GM19351 (cell line): Measurements from ENCODE around the gene BCAS1.
A peak's percentile ranks its signal among the peaks of the same experiment; 100 is the strongest.

Source experiments
- ATAC-seq: cut with Tn5 transposase; IDR thresholded peaks from one replicate; pipeline ENCODE4 v1.9.1; 2021; ENCODE audit warnings: mild to moderate bottlenecking, moderate library complexity; ENCODE audit not compliant: unreplicated experiment

BCAS1 gene

GRCh38 chr20:54103762-54104600 is 33.6 kb upstream of the BCAS1 start:
- peak; percentile 15 for ATAC-seq

GRCh38 chr20:54103067-54103761 is 32.8 kb upstream of the BCAS1 start:
- ATAC-seq: peak; percentile 89

DNA sequence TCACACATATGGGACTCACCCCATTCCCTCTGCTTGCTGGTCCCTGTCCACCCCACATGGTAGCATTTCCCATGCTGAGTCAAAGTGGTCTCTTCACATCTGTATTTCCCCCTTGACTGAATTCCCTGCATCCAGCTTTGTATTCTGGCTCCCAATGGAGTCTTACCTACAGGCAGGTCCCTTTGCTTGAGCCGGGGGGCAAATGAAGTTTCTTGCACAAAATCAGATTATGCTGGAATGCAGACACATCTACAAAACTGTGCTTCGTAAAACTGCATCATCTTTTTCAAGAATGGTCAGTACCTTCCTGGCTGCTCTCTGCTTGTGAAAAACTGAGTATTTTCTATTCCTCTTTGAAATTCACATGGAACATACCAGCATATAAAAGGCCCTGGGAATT is 32.1 kb upstream of the BCAS1 start:
- no peak for ATAC-seq

- ATAC-seq: no peak
Observed at GRCh38 chr20:54100563-54100962, 30.2 kb upstream of the BCAS1 start.

GRCh38 chr20:54099894-54100293 is 29.5 kb upstream of the BCAS1 start:
- ATAC-seq: no peak

DNA sequence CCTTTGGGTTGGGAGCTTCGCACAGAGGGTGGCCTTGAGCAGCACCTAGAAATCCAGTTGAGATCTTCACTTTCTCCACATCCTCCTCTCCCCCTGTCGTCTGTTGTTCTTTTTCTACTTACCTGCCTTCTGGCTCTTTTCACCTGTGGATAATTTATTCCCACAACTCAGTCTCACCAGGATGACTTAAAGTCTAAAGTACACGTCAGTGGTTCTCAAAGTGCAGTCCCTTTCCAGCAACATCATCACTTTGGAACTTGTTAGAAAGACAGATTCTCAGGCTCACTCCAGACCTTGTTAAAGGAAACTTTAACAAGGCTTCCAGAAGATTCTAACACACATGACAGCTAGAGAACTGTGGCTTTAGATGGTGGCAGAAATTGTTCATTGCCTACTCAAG is 27.7 kb upstream of the BCAS1 start:
- no peak for ATAC-seq

GRCh38 chr20:54097236-54097529 is 26.8 kb upstream of the BCAS1 start:
- peak; percentile 21 for ATAC-seq

DNA sequence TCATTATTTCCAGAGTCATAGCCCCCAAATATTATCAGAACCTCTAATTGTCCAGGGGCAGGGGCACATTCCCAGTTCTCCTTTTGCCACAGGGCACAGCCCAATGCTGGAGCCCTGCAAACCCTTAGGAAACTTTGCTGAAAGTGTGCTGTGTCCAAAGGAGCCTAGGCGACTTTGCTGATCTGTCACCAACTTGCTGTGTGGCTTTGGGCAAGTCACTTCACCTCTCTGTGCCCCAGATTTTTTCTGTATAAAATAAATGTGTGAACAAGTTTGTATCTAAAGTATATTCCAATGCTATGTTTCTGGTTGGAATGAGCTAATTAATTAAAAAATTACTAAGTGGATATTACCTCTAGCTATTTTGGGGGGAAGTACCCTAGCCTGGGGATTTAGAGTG is 25.4 kb upstream of the BCAS1 start:
- no peak for ATAC-seq

DNA sequence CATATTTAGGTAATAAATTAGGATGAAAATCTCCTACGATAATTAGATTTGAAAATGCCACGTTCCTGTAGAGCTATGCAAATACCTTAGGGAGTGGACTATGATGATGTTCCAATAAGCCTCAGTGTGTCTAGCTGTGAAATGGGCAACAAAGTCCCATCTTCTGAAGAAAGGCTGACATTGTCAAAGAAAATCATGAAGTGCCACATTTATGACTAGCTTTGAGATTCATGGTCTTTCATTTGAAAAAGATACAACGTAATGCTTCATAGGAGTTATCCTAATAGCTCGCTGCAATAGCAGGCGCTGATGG is 23.8 kb upstream of the BCAS1 start:
- ATAC-seq: no peak

- no peak for ATAC-seq
Observed at GRCh38 chr20:54093423-54094267, 23.3 kb upstream of the BCAS1 start.

DNA sequence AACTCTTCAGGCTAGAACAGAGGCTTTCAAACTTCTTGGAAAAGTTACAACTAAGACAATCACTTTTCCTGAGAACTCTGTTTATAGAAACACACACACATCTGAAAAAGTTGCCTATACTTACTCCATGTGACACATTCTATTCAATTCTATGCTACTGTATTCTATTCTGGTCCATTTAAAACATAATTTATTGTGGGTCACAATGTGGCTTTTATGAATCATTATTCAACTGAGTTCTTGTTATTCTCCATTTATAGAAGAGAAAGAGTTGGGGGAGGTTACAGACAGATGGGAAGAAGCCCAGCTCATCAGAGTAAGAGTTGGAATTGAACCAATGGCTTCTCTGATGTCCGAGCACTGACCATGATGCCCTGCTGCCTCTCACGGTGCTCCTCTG is 21.6 kb upstream of the BCAS1 start:
- ATAC-seq: no peak

DNA sequence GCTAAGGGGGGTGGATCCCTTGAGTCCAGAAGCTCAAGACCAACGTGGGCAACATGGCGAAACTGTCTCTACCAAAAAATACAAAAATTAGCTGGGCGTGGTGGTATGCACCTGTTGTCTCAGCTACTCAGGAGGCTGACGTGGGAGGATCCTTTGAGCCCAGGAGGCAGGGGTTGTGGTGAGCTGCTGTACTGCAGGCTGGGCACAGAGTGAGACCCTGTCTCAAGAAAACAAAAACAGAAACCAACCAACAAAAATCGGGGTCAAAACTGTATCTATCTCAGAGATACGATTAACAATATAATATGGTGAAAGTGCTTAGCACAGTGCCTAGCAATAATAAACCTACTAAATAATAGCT is 20.7 kb upstream of the BCAS1 start:
- peak; percentile 22 for ATAC-seq

DNA sequence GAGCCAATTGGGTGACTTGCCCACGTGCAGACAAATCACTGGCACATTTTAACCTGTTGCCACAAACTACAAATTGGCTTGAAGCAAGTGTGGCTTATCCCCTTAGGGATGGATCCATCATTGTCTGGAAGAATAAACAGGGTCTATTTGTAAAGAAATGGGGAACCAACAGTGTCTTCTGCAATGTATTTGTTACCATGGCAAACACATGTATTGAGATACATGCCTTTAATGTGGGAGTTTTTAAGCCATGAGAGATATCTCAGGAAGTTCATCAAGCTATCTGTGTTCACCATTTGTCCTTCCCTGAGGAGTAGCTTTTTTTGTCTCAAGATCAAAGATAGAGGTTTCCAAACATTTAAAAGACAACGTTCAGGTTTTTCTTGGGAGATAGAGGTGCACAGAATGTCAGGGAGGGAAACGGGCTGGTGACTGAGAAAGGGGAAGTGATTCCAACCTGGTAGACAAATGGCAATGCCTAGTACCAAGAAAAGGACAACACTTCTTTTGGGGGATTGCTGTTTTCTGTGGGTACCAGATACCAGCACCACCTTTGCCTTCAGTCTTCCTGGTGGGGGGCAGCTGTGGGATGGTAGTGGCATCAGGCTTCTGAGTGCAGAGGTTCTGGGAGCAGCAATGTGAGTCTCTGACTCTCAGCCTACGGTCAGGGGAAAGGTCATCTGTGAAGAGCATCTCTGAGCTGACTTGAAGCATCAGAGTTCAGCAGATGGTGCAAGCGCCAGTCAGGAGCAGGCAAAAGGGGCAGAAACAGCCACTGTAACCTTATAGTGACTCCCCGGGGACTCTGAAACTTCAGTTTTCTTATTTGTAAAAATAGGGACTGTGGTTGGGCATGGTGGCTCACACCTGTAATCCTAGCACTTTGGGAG is 20.1 kb upstream of the BCAS1 start:
- peak; percentile 49 for ATAC-seq

GRCh38 chr20:54088430-54088829 is 18.0 kb upstream of the BCAS1 start:
- ATAC-seq: no peak

DNA sequence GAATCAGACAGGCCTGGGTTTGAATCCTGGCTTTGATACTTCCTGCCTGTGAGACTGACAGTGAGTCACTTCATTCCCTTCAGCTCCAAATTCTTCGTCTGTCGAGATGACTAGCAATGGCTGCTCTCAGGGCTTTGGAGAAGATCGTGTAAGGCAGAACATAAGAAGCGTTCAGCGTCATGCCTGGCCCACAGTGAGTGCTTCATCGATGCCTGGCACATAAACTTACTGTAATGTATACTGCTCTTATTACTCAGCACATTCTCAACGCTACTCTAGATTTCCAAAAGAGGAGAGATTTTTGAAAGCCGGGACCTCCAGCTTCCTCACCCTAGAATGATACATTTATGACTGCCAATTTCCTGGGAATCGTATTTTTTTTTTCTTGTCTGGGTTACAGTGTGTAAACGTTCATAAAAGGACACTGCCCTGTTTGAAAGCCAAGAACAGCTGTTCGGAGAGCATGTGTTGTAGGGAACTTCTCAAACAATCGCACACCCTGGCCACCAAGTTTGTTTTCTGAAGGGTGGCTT is 16.2 kb upstream of the BCAS1 start:
- no peak for ATAC-seq

- ATAC-seq: no peak
Observed at GRCh38 chr20:54085910-54086309, 15.5 kb upstream of the BCAS1 start.

DNA sequence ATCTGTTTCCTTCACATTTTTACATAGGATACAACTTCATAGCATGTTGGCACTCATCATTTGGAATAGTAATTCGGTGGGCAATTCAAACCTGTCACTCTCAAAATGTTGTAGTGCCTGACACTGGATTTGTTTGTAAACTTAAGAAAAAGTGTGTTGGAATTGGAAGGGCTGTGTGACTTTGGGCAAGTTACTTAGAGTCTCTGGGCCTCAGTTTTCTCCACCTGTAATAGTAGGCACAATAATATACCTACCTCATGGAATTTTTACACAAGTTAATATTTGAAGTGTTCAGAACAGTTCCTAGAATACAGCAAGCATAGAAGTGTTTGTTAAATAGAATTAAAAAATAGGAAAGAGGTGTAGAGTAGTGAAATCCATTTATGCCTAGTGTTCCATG is 15.0 kb upstream of the BCAS1 start:
- no peak for ATAC-seq

DNA sequence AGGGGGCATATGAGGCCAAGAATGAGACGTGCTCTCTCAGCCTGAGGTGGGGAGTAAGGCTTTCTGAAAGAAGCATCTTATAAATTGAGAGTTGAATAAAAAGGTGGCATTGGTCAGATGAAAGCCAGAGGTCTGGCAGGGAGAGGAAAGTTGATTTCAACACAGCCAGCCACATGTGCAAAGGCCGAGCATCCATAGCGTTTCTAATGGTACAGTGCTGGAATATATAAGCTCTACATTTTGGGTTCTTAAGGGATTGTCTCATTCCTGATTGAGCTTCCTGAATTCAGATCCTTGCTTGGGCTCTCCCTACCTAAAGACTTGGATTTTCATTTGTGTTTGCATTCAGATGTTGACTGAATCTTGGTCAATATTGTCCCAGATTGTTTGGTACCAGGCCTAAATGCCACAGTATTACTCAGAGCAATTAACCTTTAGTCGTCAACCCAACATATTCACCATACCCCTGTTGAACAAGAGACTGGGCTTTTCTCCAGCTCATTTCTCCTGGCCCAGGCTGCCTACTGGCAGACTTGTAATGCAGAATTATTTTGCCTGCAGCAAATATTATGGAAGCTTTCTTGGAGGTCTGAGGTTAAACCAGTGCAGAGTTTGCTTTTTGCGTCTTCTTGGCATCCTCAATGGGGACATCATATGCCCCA is 14.5 kb upstream of the BCAS1 start:
- no peak for ATAC-seq

- ATAC-seq: no peak
Observed at GRCh38 chr20:54084193-54084592, 13.8 kb upstream of the BCAS1 start.

- peak; percentile 77 for ATAC-seq
Observed at GRCh38 chr20:54083459-54083858, 13.1 kb upstream of the BCAS1 start.
